Sigmoid colon (tissue), 7 donors: ENCODE data around the gene MYO5C. TPM values are rescaled to one million over a fixed set of nuclear protein-coding genes. Genes with fewer than 3 reads are reported as not detected.

ENCODE experiments used
- DNase-seq: peaks from one replicate; pipeline ENCODE4 v3.0.0-alpha.2; 2019
- H3K27ac ChIP-seq, 4 donors: fragments of 200-600 bp; sonication (generic); one replicate each; pipeline ENCODE4 v1.5.1; 2016 to 2019; ENCODE audit warnings: mild to moderate bottlenecking in 1 of 4
- H3K27me3 ChIP-seq, 3 donors: fragments of 200-600 bp; sonication (generic); one replicate each; pipeline ENCODE4 v1.5.1; 2019; ENCODE audit warnings: mild to moderate bottlenecking in 1 of 3
- H3K36me3 ChIP-seq, 4 donors: fragments of 200-600 bp; sonication (generic); one replicate each; pipeline ENCODE4 v1.5.1; 2016 to 2019
- H3K4me1 ChIP-seq, 4 donors: fragments of 200-600 bp; sonication (generic); one replicate each; pipeline ENCODE4 v1.5.1; 2017 to 2019
- H3K4me3 ChIP-seq, 4 donors: fragments of 200-600 bp; sonication (generic); one replicate each; pipeline ENCODE4 v1.5.1; 2017 to 2019; ENCODE audit warnings: mild to moderate bottlenecking in 2 of 4, moderate library complexity in 1 of 4
- H3K9me3 ChIP-seq, 4 donors: fragments of 200-600 bp in 3 of 4; sonication (generic) in 3 of 4; one replicate each; pipeline versions ENCODE4 v1.5.1 to v1.6.1; 2013 to 2019
- CTCF ChIP-seq, 4 experiments: fragments of 450-650 bp in 3 of 4; fragments of 200-600 bp in 1 of 4; IDR thresholded peaks; one replicate each; pipeline ENCODE4 v1.5.1; 2016 to 2019; ENCODE audit warnings: antibody characterized with exemption in 4 of 4, mild to moderate bottlenecking in 3 of 4, moderate library complexity in 2 of 4
- EP300 ChIP-seq, 4 donors: sonication (generic); formaldehyde crosslinking; IDR thresholded peaks; one replicate each; pipeline ENCODE4 v1.6.1; 2017; ENCODE audit warnings: antibody characterized with exemption in 4 of 4
- POLR2A ChIP-seq, 2 donors: fragments of 450-650 bp; IDR thresholded peaks; one replicate each; pipeline ENCODE4 v1.6.1; 2016; ENCODE audit warnings: antibody characterized with exemption in 2 of 2, mild to moderate bottlenecking in 2 of 2, moderate library complexity in 2 of 2
- POLR2AphosphoS5 ChIP-seq, 4 donors: sonication (generic); formaldehyde crosslinking; IDR thresholded peaks; one replicate each; pipeline ENCODE4 v1.6.1; 2017; ENCODE audit warnings: antibody characterized with exemption in 4 of 4
- WGBS, 2 donors: extraction: QIAGEN DNeasy Blood & Tissue Kit; methylation state at CpG; one replicate each; pipeline ENCODE4 v1.1.7; 2013; 5-methylcytosine and 5-hydroxymethylcytosine counted together
- intact Hi-C: fragments of 100-400 bp; cut with DNase I; formaldehyde crosslinking; loops from one replicate; pipeline ENCODE4 v1.15.1; 2023
- polyA plus RNA-seq, 3 donors: library from polyadenylated mRNA; stranded (reverse); fragments of 200-250 nt; gene quantifications; one replicate each; pipeline ENCODE4 v1.2.3, GENCODE V29; 2013
- total RNA-seq, 4 donors: library from RNA; depleted of rRNA; stranded (reverse); fragments of >200 nt; gene quantifications; one replicate each; pipeline ENCODE4 v1.1.0, GENCODE V29; 2016
- donor health status: healthy with polysubstance abuse.
- donor health status: Bipolar disorder and iron deficiency.
- donor health status: healthy.

Gene MYO5C
- total and polyA plus RNA-seq, 7 donors, result 3.6 to 16.5 (median 11.9) TPM

DNA sequence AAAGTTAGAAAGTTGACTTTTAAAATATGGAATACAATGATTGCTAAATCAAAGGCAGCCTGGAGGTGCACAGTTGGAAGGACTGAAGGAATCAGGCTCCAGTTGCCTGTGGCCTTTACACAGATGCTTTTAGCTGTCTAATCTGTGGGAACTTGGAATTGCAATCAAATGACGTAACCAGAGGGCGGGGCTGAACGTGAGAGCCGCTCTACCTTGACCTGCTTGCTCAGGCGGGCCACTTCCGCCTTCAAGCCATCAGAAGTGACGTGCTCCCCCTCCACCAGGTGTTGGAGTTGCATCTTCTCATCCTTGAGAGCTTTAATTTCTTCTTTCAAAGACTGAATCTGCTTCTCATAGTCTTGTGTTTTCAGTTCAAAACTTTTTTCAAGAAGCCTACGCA lies 66.7 kb downstream of the MYO5C start:
- H3K4me1 ChIP-seq, result no peaks in the 10 kb centered on the region
- no peaks in the 10 kb centered on the region for H3K36me3 ChIP-seq
- no peaks in the 10 kb centered on the region for H3K9me3 ChIP-seq
- WGBS, 2 donors, result 21 to 56% methylated on average over 8 of the region's 8 CpGs
- no peak overlapping the region for H3K4me3 ChIP-seq
- TF ChIP-seq POLR2AphosphoS5 (IDR thresholded peaks at IDR 0.05), result no peak
- TF ChIP-seq POLR2A (IDR thresholded peaks at IDR 0.05), result no peak
- no peak for TF ChIP-seq EP300 (IDR thresholded peaks at IDR 0.05)
- no peak for TF ChIP-seq CTCF (IDR thresholded peaks at IDR 0.05)
- H3K27me3 ChIP-seq, result no peaks in the 10 kb centered on the region
- intact Hi-C loops, result loop anchor here (5.0 to 10.0 kb wide), 2 partner anchors 47 to 154 kb away; no protein-coding TSS in a partner anchor
- H3K27ac ChIP-seq, result no peak overlapping the region
- no peak for DNase-seq

DNA sequence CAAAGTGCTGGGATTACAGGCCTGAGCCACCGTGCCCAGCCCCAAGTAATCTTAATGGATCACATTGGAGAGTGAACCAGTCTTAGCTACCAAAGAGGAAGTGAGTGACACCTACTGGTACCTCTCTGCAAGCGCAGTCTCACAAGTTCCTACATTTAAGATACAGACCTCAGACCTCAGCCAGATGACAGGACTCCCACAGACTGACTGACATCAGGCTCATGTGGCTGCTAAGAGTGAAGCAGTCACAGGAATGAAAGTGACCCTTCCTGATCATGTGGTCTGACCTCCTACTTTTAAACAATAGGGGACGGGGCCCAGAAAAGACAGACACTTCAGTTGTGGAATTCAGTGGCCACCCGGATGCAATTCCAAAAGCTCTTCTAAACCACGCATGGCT lies 68.1 kb downstream of the MYO5C start:
- DNase-seq, result peak; percentile 76
- no peak for TF ChIP-seq POLR2A (IDR thresholded peaks at IDR 0.05)
- peak; percentile 51 to 82 (median 64) for TF ChIP-seq CTCF (IDR thresholded peaks at IDR 0.05)
- Histone ChIP-seq H3K4me1 (no peaks in the 10 kb centered on the region), H3K36me3 (no peaks in the 10 kb centered on the region), H3K27me3 (no peaks in the 10 kb centered on the region), H3K4me3 (no peak overlapping the region), H3K9me3 (no peaks in the 10 kb centered on the region), H3K27ac (no peak overlapping the region)
- intact Hi-C loops, result loop anchor here (5.0 to 10.0 kb wide), 2 partner anchors 45 to 153 kb away; no protein-coding TSS in a partner anchor
- WGBS, 2 donors, result 54 to 61% methylated on average over 5 of the region's 5 CpGs

GRCh38 chr15:52225230-52225629 lies 70.4 kb downstream of the MYO5C start:
- intact Hi-C loops, result loop anchor here (5.0 to 10.0 kb wide), 2 partner anchors 43 to 150 kb away; no protein-coding TSS in a partner anchor
- H3K36me3 ChIP-seq, result no peaks in the 10 kb centered on the region
- TF ChIP-seq CTCF (IDR thresholded peaks at IDR 0.05) (no peak), POLR2AphosphoS5 (IDR thresholded peaks at IDR 0.05) (no peak), EP300 (IDR thresholded peaks at IDR 0.05) (no peak), POLR2A (IDR thresholded peaks at IDR 0.05) (no peak)
- no peaks in the 10 kb centered on the region for H3K4me1 ChIP-seq
- H3K9me3 ChIP-seq, result no peaks in the 10 kb centered on the region
- H3K27ac ChIP-seq, result no peak overlapping the region
- no peaks in the 10 kb centered on the region for H3K27me3 ChIP-seq
- DNase-seq, result no peak
- H3K4me3 ChIP-seq, result no peak overlapping the region
- 90 to 91% methylated on average over 8 of the region's 8 CpGs for WGBS, 2 donors

DNA sequence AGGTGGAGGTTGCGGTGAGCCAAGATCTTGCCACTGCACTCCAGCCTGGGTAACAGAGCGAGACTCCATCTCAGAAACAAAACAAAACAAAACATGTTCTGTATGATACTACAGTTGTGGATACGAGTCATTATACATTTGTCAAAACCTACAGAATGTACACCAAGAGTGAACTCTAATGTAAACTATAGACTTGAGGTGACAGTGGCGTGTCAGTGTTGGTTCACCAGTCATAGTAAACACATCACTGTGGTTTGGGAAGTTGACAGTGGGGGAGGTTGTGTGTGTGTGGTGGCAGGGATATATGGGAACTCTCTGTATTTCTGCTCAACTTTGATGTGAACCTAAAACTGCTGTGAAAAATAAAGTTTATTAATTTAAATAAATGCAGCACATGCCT lies 71.4 kb downstream of the MYO5C start:
- Histone ChIP-seq H3K27me3 (no peaks in the 10 kb centered on the region), H3K36me3 (no peaks in the 10 kb centered on the region), H3K4me1 (no peaks in the 10 kb centered on the region), H3K27ac (no peak overlapping the region), H3K9me3 (no peaks in the 10 kb centered on the region), H3K4me3 (no peak overlapping the region)
- no peak for TF ChIP-seq POLR2AphosphoS5 (IDR thresholded peaks at IDR 0.05)
- no peak for TF ChIP-seq EP300 (IDR thresholded peaks at IDR 0.05)
- no peak for TF ChIP-seq CTCF (IDR thresholded peaks at IDR 0.05)
- no peak for TF ChIP-seq POLR2A (IDR thresholded peaks at IDR 0.05)
- no peak for DNase-seq
- 91 to 94% methylated on average over 4 of the region's 4 CpGs for WGBS, 2 donors
- intact Hi-C loops, result loop anchor here (5.0 to 10.0 kb wide), 2 partner anchors 149 to 332 kb away; no protein-coding TSS in a partner anchor

- DNase-seq, result no peak
- intact Hi-C loops, result loop anchor here (5.0 to 10.0 kb wide), 2 partner anchors 147 to 329 kb away; no protein-coding TSS in a partner anchor
- Histone ChIP-seq H3K36me3 (no peaks in the 10 kb centered on the region), H3K27ac (no peak overlapping the region), H3K27me3 (no peaks in the 10 kb centered on the region), H3K9me3 (no peaks in the 10 kb centered on the region), H3K4me3 (no peak overlapping the region), H3K4me1 (no peaks in the 10 kb centered on the region)
- WGBS, 2 donors, result 68 to 78% methylated on average over 5 of the region's 5 CpGs
- TF ChIP-seq POLR2AphosphoS5 (IDR thresholded peaks at IDR 0.05), result no peak
- TF ChIP-seq CTCF (IDR thresholded peaks at IDR 0.05), result no peak
- no peak for TF ChIP-seq EP300 (IDR thresholded peaks at IDR 0.05)
- TF ChIP-seq POLR2A (IDR thresholded peaks at IDR 0.05), result no peak
These were observed 73.9 kb downstream of the MYO5C start for GRCh38 chr15:52221730-52222129.
